HepG2 (cell line): ENCODE data around the gene PDP2. TPM values are rescaled to one million over a fixed set of nuclear protein-coding genes. Genes with fewer than 3 reads are reported as not detected.
A peak's percentile ranks its signal among the peaks of the same experiment; 100 is the strongest.

Experiments
- ATAC-seq: fragments of 200-7000 bp; cut with Tn5 transposase; 3 replicates; pipeline ENCODE4 v1.9.1; 2020; ENCODE audit warnings: mild to moderate bottlenecking, moderate library complexity
- BruUV-seq: library from RNA; stranded (reverse); fragments of 400-500 nt; replicated peaks from 2 replicates; lab custom pipeline; 2021; lab: Mats Ljungman, UMichigan
- CTCF ChIA-PET: fragments of 300-600 bp; formaldehyde crosslinking; extraction: SDS; loops from one replicate; lab custom pipeline; 2021; ENCODE audit warnings: low total read pairs, inconsistent platforms, low intra/inter-chr PET ratio; lab: Yijun Ruan, JAX
- POLR2A ChIA-PET: fragments of 350-600 bp; sonication (Branson Sonifier 250); formaldehyde crosslinking; loops from one replicate; lab custom pipeline; 2020; ENCODE audit warnings: antibody characterized with exemption, inconsistent platforms; lab: Yijun Ruan, JAX
- DNase-seq: peaks from one replicate; pipeline ENCODE4 v3.0.0-alpha.2; 2015; ENCODE audit warnings: low spot score
- FAIRE-seq: peaks from 3 replicates; lab custom pipeline; 2011; peaks lifted over from hg19 to GRCh38; lab: Jason Lieb, UNC
- H2AFZ ChIP-seq: one replicate; pipeline ENCODE4 v1.6.1; 2011; ENCODE audit warnings: low read length, inconsistent platforms
- H3K27ac ChIP-seq: fragments of 300-600 bp; 3 replicates; pipeline ENCODE4 v1.8.0; 2011; ENCODE audit warnings: mixed run types, mild to moderate bottlenecking, mixed read lengths, low read length, inconsistent platforms; ENCODE audit not compliant: insufficient read depth; ENCODE audit errors: extremely low read length
- H3K27me3 ChIP-seq, 2 experiments: fragments of 200-600 bp in 1 of 2; 2 replicates in 1 of 2; 3 replicates in 1 of 2; pipeline versions ENCODE4 v1.6.0 to v1.8.0; 2011; ENCODE audit warnings: low read length in 2 of 2, mild to moderate bottlenecking in 2 of 2, moderate library complexity in 2 of 2, inconsistent platforms in 1 of 2; ENCODE audit not compliant: insufficient read depth in 2 of 2, control insufficient read depth in 1 of 2
- H3K36me3 ChIP-seq, 2 experiments: fragments of 200-600 bp in 1 of 2; replicated peaks in 1 of 2; 2 replicates in 1 of 2; 3 replicates in 1 of 2; pipeline versions ENCODE4 v1.5.1 to v1.8.0; 2011; ENCODE audit warnings: low read length in 2 of 2, inconsistent platforms in 1 of 2; ENCODE audit not compliant: insufficient read depth in 2 of 2, control insufficient read depth in 1 of 2
- H3K4me1 ChIP-seq: 2 replicates; pipeline ENCODE4 v1.5.1; 2012; ENCODE audit warnings: low read length, inconsistent platforms; ENCODE audit not compliant: insufficient read depth
- H3K4me2 ChIP-seq: 2 replicates; pipeline ENCODE4 v1.6.0; 2011; ENCODE audit warnings: low read depth, low read length, inconsistent platforms
- H3K4me3 ChIP-seq, 3 experiments: fragments of 200-600 bp in 1 of 3; sonication (generic), shearing (Covaris generic) in 1 of 3; replicated peaks in 1 of 3; 2 replicates each; pipeline ENCODE4 v1.5.1; 2011 to 2016; ENCODE audit warnings: low read length in 3 of 3, inconsistent platforms in 2 of 3, low read depth in 2 of 3, mild to moderate bottlenecking in 2 of 3, control low read depth in 1 of 3, mixed read lengths in 1 of 3; ENCODE audit not compliant: insufficient read depth in 1 of 3
- H3K79me2 ChIP-seq: one replicate; pipeline ENCODE4 v1.6.1; 2011; ENCODE audit warnings: low read length, inconsistent platforms; ENCODE audit not compliant: insufficient read depth
- H3K9ac ChIP-seq: 2 replicates; pipeline ENCODE4 v1.6.0; 2011; ENCODE audit warnings: mild to moderate bottlenecking, low read depth, low read length, inconsistent platforms; ENCODE audit not compliant: insufficient read depth
- H3K9me3 ChIP-seq: 2 replicates; pipeline ENCODE4 v1.5.1; 2012; ENCODE audit warnings: mild to moderate bottlenecking, low read length
- H4K20me1 ChIP-seq: 2 replicates; pipeline ENCODE4 v1.6.0; 2011; ENCODE audit warnings: inconsistent platforms, mild to moderate bottlenecking, low read length, moderate library complexity; ENCODE audit not compliant: insufficient read depth
- CBFB ChIP-seq: sonication (generic); formaldehyde crosslinking; IDR thresholded peaks from 2 replicates; pipeline ENCODE4 v1.4.0; 2020; ENCODE audit warnings: missing genetic modification reagents
- GABPA ChIP-seq, 2 experiments: IDR thresholded peaks; 2 replicates each; pipeline ENCODE4 v1.6.1; 2011 to 2016; ENCODE audit warnings: low read depth in 2 of 2, low read length in 1 of 2, missing biosample characterization in 1 of 2, missing genetic modification characterization in 1 of 2
- ZNF207 ChIP-seq: fragments of 450-650 bp; IDR thresholded peaks from 2 replicates; pipeline ENCODE4 v1.6.1; 2016; ENCODE audit warnings: antibody characterized with exemption, borderline replicate concordance
- ZNF720 ChIP-seq: sonication (generic); formaldehyde crosslinking; IDR thresholded peaks from 2 replicates; pipeline ENCODE4 v1.4.0; 2020; ENCODE audit warnings: missing genetic modification reagents
- WGBS: methylation state at CpG from one replicate; pipeline ENCODE4 v1.1.6; 2017; ENCODE audit warnings: low lambda C conversion rate; 5-methylcytosine and 5-hydroxymethylcytosine counted together
- in situ Hi-C: cut with HindIII; loops from 2 replicates; pipeline ENCODE4 v1.10.0; 2017; ENCODE audit warnings: low pct_unique_long_range_greater_than_20kb; ENCODE audit not compliant: extremely low pct_ligation_motif_present
- intact Hi-C: fragments of 100-400 bp; cut with micrococcal nuclease; formaldehyde crosslinking; loops from one replicate; pipeline ENCODE4 v1.10.0; 2022; ENCODE audit not compliant: unreplicated experiment
- polyA plus RNA-seq, 8 experiments: library from polyadenylated mRNA; depleted of rRNA in 3 of 8; stranded (reverse) in 7 of 8; unstranded in 1 of 8; fragments of >200 nt; fragmentation: Illumina TruSeq in 4 of 8; extraction: Trizol in 4 of 8; gene quantifications; 2 replicates each; pipeline versions ENCODE4 v1.2.1 to v1.2.3, GENCODE V29; 2011 to 2016; ENCODE audit warnings: low read depth in 4 of 8, missing spikeins in 1 of 8, mixed read lengths in 1 of 8; ENCODE audit not compliant: insufficient read depth in 1 of 8
- total RNA-seq, 5 experiments: library from RNA; depleted of rRNA; stranded (reverse); fragments of >200 nt; fragmentation: Illumina TruSeq; extraction: Trizol; gene quantifications; 2 replicates each; pipeline ENCODE4 v1.2.3, GENCODE V29; 2016; ENCODE audit warnings: low read depth in 1 of 5
- TF ChIP-seq, protein P1 (sequence below): sonication (generic); formaldehyde crosslinking; IDR thresholded peaks from 2 replicates; pipeline ENCODE4 v1.5.0; 2020; ENCODE audit warnings: missing genetic modification reagents, mild to moderate bottlenecking, borderline replicate concordance

PDP2 gene
- total and polyA plus RNA-seq, 2 of the 13 experiments (the other 11 are each of a cell fraction or from before 2014, with no cell fraction given), result 12.8 to 15.8 TPM

GRCh38 chr16:66910175-66910940, 30.0 kb downstream of the PDP2 start:
- BruUV-seq, result no TSS peak
- ATAC-seq (no peak), DNase-seq (no peak), FAIRE-seq (no peak)
- Histone ChIP-seq H3K4me2 (no peak overlapping the region), H3K4me1 (peaks cover 42% of the 10 kb centered on the region), H3K27me3 (no peaks in the 10 kb centered on the region; a peak in 1 of 5 replicates), H3K79me2 (no peaks in the 10 kb centered on the region), H3K9ac (no peak overlapping the region), H4K20me1 (no peaks in the 10 kb centered on the region), H3K27ac (no peak overlapping the region), H2AFZ (no peak overlapping the region), H3K4me3 (no peak overlapping the region), H3K9me3 (no peaks in the 10 kb centered on the region), H3K36me3 (no peaks in the 10 kb centered on the region)
- ChIA-PET POLR2A (interaction anchor here (1.2 to 2.2 kb wide), 7 partner anchors 8 to 30 kb away, joined by 3 to 15 read pairs (median 5); partner anchors contain the start of genes CDH16, CIAO2B and PDP2), CTCF (interaction anchor here (1.7 kb wide), 1 partner anchor 15 kb away, joined by 10 read pairs; no protein-coding TSS in a partner anchor)
- intact Hi-C loops (no loop called here), in situ Hi-C loops (no loop called here)
- TF ChIP-seq ZNF720 (no peak), ZNF207 (no peak), GABPA (IDR thresholded peaks at IDR 0.05; ENCODE audit: low read depth, low read length) (0 out of 2 replicates have a peak, but pooled peaks have one; percentile 18), GABPA (CRISPR knock-in tag; IDR thresholded peaks at IDR 0.05; ENCODE audit: low read depth) (no peak), CBFB (CRISPR knock-in tag) (no peak)
- TF ChIP-seq, protein P1, sequence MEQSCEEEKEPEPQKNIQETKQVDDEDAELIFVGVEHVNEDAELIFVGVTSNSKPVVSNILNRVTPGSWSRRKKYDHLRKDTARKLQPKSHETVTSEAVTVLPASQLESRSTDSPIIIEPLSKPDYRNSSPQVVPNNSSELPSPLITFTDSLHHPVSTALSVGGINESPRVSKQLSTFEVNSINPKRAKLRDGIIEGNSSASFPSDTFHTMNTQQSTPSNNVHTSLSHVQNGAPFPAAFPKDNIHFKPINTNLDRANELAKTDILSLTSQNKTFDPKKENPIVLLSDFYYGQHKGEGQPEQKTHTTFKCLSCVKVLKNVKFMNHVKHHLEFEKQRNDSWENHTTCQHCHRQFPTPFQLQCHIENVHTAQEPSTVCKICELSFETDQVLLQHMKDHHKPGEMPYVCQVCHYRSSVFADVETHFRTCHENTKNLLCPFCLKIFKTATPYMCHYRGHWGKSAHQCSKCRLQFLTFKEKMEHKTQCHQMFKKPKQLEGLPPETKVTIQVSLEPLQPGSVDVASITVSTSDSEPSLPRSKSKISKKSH, result 0 out of 2 replicates have a peak, but pooled peaks have one; percentile 53
- WGBS, result 41% methylated on average over 12 of the region's 14 CpGs
